GM13976 (cell line): ENCODE data around the gene C10orf62.

ENCODE experiments used
- DNase-seq: peaks from one replicate; pipeline ENCODE4 v3.0.0; 2012; ENCODE audit warnings: low spot score
- CTCF ChIP-seq: IDR thresholded peaks from 2 replicates; pipeline ENCODE4 v1.5.1; 2012; ENCODE audit warnings: borderline replicate concordance, mild to moderate bottlenecking; ENCODE audit not compliant: insufficient read depth; ENCODE audit errors: extremely low read depth, missing control alignments, control extremely low read depth
- in situ Hi-C: fragments of 300-500 bp; cut with MboI; formaldehyde crosslinking; loops from one replicate; pipeline ENCODE4 v1.12.0; 2022; ENCODE audit warnings: low sequenced_read_pairs, mixed read lengths, inconsistent platforms; ENCODE audit not compliant: unreplicated experiment

C10orf62 gene

DNA sequence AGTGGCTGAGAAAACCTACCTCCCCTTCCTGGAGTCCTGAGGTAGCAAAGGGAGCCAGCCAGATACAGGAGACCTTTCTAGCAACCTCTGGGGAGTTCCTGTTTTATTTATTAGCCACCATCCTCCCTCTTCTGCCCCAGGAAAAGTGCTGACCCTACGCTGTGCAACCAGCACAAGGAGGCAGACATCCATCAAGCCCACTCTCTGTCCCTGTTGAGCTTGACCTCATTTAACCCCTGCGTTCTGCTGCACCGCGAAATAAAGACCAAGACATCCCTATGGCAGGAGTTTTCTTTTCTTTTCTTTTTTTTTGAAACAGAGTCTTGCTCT lies 42.3 kb upstream of the C10orf62 start:
- DNase-seq, result no peak
- in situ Hi-C loops, result no loop called here
- TF ChIP-seq CTCF, result no peak

- DNase-seq, result no peak
- TF ChIP-seq CTCF, result no peak
- in situ Hi-C loops, result no loop called here
Measured at GRCh38 chr10:97547962-97548361, 41.6 kb upstream of the C10orf62 start.

- no peak for DNase-seq
- TF ChIP-seq CTCF, result no peak
- in situ Hi-C loops, result no loop called here
Measured at GRCh38 chr10:97548828-97549455, 40.6 kb upstream of the C10orf62 start.

DNA sequence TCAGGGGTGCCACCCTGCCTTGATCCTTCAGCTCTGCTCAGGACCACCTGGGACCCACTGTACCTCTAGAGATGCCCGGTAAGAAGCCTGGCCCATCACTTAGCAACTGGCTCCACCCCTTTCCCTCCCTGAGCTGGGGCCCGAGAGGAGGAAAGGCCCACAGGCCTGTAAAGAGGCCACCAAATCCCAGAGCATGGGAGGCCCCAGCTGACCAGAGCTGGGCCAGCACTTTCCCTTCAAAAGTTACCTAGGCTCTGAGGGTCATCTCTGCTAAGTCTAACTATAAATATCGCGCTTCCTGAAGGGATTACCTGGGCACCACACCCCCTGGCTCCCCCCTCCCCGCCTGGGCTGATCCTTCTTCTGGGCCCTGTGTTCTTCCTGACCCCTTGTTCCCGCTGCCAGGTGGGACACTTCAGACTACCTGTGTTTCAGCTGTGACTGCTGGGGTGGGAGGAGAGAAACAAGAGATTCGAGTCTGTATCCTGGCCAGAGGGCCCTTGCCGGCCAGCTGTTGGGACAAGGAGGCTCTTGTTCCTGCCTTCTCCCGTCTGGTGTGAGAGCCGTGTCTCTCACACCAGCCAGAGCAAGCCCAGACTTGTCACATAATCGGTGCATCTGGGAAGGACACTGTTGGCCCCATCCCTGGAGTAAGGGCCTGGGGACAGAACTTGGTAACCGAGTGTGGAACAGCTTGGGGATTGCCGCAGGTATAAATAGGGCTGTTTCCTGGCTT lies 39.8 kb upstream of the C10orf62 start:
- no peak for TF ChIP-seq CTCF
- no peak for DNase-seq
- in situ Hi-C loops, result no loop called here

DNA sequence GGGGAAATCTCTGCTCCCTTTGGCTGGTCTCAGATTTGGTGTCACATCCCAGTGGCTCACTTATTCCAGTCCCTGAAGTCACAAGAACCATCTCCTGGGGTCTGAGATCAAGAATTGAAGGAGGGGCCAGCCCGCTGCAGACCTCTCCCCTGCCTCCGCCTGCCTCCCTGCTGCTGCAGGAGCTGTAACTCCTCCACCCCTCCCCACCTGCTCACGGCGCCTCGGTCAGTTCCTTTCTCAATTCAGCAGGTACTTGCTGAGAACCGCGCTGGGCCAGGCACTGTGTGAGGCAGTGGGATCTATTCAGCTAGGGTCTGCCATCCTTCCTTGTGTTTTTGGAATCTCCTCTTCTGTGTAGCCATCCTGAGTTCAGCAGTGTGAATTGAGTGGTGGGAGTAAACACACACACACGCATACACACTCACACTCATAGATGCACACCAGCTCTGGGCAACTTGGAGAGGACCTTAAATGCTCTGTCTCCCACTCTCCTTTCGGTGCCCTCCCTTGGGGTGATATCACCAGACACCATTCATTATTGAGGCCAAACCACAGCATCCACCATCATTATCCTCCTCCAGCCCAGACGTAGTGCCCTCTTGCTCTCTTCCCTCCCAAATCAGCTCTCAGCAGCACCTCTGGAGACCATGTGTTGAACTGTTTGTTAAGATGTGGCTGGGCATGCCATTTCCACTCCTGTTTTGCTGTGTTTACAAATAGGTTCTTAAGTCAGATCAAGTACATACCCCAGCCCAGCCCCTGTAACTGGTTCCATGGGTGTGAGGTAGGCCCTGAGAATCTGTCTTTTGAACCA lies 39.0 kb upstream of the C10orf62 start:
- no peak for DNase-seq
- in situ Hi-C loops, result no loop called here
- no peak for TF ChIP-seq CTCF

DNA sequence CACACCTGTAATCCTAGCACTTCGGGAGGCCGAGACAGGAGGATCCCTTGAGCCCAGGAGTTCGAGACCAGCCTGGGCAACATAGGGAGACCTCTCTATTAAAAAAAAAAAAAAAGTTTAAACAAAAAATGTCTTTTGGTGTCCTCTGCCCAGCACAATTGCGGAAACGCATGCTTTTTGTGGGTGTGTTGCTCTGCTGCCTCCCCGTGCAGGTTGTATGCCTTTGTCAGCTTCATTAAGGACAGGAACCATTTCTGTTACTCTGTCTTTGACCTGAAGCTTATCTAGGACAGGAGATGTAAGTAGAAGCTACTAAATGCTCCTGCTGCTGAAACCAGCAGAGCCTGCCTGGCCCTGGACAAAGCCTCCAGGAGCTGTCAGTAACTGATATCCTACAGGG lies 38.2 kb upstream of the C10orf62 start:
- no peak for TF ChIP-seq CTCF
- DNase-seq, result no peak
- in situ Hi-C loops, result no loop called here
